ENCODE data around the gene KRT83.
"Not testable (repeated sequence)": the region's sequence is repeated elsewhere in the genome, so short reads cannot be mapped to it uniquely, and the experiment has no call there.

Gene KRT83

DNA sequence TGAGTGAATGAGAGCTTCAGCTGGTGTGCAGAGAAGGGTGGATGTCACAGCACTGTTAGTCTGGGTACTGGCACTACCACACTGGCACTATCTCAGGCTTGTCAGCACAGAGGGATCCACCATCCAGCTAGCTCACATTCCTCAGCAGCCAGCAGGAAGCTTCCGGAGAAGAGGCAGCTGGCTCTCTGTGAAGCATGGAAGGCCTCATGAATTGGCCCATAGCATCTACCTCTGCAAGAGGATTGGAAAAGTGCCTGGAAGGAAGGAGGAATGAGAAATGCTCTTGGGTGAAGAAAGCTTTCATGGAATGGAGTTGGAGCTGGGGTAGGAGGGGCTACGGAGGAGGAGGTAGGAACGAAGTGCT lies 9.9 kb downstream of the KRT83 start:
- no peak for DNase-seq (ENCODE audit: extremely low read depth in 1 of 2, low read depth in 1 of 2)

- DNase-seq (ENCODE audit: extremely low read depth in 1 of 2, low read depth in 1 of 2), result no peak
Observed at GRCh38 chr12:52310622-52311284, 10.4 kb downstream of the KRT83 start.

DNA sequence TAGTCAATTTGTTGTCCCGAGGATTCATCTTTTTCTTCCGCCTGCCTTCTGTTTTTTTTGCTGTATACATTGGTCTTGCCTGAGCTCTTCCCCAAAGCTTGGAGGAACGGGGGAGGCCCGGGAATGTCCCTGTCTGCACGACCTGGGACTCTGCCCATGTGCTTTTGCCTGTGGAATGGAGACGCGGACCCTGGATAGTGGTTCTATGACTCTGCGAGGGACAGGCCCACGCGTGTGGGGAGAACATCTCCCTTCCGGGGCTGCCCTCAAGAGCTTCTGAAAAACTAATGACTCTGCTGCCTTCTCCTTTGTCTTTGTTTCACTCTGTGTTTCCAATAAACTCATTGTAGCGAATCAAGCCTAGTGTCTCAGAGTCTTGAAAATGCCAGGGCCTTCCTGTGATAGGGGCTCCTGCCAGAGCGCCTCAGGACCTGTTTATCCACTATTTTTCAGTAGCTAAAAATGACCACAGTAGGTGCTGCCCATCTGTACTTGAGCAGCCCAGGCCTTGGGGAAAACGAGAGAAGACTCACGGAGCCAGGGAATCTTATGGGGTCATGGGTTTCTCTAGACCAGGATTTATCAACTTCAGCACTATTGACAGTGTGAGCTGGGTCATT lies 12.3 kb downstream of the KRT83 start:
- DNase-seq (ENCODE audit: extremely low read depth in 1 of 2, low read depth in 1 of 2), result no peak

DNA sequence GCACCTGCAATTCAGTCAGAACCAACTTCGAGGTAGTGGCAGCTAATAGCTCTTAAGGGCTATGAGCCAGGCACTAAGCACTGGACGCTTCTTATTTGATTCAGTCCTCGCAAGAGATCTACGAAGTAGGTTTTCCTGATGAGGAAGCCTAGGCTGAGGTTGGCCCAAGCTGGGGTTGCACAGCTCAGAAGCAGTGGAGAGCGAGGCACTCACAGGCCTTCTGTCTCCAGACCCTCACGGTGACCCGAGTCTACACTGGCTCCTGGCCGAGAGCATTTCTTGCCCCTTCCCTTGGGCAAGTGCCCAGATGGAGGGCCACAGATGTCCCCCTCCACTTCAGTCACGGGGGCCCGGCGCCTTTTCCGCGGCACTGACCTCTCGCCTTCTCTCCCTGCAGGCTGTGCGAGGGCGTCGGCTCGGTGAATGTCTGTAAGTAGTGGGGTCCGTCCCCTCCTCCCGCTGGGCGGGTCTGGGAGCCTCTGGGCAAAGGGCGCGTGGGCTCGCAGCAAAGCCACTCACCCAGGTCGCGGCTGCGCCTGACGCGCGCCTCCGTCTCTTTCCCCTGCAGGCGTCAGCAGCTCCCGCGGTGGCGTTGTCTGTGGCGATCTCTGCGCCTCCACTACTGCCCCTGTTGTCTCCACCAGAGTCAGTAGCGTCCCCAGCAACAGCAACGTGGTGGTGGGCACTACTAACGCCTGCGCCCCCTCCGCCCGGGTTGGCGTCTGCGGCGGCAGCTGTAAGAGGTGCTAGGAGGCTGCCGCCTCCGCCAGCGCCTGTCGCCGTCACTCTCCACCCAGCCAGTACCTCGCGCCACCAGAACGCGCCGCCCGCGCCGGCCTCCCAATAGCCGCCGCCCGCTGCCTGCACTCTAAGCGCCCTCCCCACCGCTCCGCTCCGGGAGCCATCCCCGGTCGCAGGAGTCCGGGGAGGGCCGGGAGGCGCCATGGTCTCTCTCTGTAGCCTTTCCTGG lies 13.1 kb downstream of the KRT83 start:
- peak; percentile 18 to 33 for DNase-seq (ENCODE audit: extremely low read depth in 1 of 2, low read depth in 1 of 2)

DNA sequence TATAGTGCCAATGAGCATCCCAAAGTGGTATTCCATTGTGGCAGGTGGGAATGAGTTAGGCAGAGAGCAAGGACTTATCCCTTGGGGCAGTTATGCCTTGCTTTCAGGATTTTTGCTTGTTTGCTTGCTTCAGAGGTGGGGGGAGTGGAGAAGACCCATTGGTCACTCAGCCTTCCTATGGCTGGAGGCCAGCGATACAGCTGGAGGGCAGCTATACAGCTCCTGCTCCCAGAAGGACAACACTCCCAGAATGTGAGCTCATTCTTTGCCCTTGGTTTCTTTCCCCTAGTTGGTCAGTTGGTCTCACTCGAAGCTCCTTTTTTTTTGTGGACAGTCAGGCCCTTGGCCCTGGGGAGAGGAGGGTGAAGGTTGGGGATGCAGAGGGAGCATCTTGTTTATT lies 14.5 kb downstream of the KRT83 start:
- no peak for DNase-seq (ENCODE audit: extremely low read depth in 1 of 2, low read depth in 1 of 2)

- no peak for DNase-seq (ENCODE audit: extremely low read depth in 1 of 2, low read depth in 1 of 2)
Observed at GRCh38 chr12:52305921-52306705, 15.1 kb downstream of the KRT83 start.

- DNase-seq (ENCODE audit: extremely low read depth in 1 of 2, low read depth in 1 of 2), result peak in 1 of 2 donors; percentile 11
Observed at GRCh38 chr12:52304941-52305411, 16.2 kb downstream of the KRT83 start.

DNA sequence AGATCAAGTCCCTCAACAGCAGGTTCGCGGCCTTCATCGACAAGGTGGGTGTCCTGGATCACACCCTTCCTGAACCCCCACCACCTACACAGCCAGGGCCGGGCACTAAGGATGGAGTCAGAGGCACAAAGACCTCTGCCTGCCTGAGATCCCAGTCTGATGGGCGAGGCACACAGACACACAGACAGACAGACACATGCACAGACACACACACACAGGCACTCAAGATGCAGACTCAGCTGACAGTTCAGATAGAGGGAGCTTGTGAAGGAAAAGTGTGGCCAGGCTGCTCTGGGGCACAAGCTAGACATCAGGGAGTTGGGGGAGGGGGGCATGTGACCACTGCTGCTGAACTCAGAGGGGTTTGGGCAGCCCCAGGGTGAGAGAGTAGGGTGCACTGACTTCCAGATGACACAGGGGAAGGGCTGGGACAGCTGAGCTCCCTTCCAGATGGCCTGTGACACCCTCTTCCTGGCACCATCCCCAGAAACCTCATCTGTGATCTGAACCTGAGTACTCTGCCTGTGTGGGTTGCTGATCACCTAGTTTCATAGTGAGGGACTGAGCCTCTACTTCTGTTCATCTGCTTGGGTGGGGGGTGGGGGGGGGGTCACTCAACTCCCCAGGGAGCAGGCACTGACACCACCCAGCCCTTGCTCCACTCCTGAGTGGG lies 18.8 kb downstream of the KRT83 start:
- not testable (repeated sequence) for DNase-seq (ENCODE audit: extremely low read depth in 1 of 2, low read depth in 1 of 2)

- DNase-seq (ENCODE audit: extremely low read depth in 1 of 2, low read depth in 1 of 2), result not testable (repeated sequence)
Observed at GRCh38 chr12:52301721-52302120, 19.5 kb downstream of the KRT83 start.

DNA sequence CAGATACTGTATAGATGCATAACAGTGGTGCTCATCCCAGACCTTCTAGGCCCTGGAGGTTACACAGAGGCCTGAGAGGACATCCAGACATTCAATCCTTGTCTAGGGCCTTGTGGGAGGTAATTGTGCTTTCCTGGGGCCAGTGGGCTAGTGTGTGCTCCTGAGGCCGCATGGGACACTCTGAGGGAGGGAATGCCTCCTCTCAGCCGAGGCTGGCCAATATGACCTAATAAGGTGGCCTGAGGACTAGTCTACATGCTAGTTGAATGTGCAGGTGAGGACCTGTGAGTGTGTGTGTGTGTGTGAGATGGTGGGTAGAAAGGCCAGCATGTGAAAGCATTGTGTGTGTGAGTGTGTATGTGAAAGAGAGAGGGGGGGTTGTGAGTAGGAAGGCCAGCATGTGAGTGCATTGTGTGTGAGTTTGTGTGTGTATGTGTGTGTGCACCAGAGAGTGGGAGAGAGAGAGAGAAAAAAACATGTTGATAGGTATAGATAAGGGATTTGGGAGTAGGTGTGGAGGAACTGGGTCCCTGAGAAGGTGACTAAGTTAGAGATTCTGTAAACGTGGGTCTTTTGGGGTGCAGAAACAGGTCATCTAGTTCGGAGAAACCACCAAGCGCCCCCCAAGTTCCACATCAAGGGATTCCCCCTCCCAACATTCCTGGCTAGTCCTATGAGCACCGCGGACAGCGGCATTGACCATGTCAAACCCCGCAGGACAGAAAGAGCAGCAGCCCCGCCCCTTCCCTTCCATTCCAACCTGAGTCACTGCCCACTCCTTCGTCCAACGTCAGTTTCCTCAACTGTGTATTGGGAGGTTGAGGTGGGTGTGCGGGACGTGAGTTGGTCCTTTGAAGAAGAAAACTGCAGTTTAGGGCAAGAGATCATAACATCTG lies 20.2 kb downstream of the KRT83 start:
- DNase-seq (ENCODE audit: extremely low read depth in 1 of 2, low read depth in 1 of 2), result no peak

- no peak for DNase-seq (ENCODE audit: extremely low read depth in 1 of 2, low read depth in 1 of 2)
Observed at GRCh38 chr12:52298677-52299190, 22.5 kb downstream of the KRT83 start.

DNA sequence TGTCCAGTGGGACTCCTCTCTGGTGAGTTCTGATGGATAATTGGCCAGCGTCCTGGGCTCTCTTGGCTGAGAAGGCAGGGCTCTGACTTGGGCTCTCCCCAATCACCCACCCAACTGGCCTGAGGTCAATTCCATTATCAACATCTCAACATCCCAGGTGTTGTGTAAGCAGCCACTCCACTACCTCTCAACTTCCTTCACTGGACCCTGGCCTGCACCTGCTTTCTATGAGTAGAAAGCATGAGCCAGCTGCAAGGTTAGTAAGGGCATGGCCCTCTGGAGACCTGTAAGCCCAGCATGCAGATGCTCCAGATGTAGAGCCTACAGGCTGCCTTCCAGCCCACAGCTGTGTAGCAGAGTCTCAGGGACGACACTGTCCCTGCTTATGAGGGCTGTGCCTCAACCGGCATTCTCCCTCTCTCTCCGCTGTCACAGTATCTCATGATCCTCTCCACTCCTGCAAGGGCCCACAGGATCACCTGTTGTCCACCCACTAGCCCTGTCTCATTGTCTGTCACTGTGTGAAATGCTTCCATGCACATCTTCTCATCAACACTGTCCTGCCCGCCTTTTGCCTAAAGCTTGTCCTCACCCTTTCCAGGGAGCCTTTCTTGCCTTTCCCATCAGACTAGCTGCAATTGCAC lies 24.5 kb downstream of the KRT83 start:
- no peak for DNase-seq (ENCODE audit: extremely low read depth in 1 of 2, low read depth in 1 of 2)

DNA sequence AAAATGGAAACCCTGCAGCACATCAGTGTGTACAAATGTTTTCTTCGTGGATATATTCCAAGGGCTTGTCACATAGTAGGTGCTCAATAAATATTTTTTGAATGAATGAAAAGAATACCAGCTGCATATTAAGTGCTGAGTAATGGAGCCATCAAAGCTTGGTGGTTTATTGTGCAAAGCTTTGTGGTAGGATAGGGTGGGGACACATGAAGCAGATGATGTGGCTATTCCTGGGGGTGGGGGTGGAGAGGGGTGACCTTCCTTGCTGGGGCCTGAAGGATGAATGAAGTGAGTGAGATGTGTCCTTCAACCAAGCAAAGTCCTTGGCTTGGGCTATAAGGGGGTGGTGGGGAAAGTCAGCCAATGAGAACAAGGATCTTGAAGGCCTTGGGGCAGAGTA lies 25.5 kb downstream of the KRT83 start:
- DNase-seq (ENCODE audit: extremely low read depth in 1 of 2, low read depth in 1 of 2), result no peak

- DNase-seq (ENCODE audit: extremely low read depth in 1 of 2, low read depth in 1 of 2), result no peak
Observed at GRCh38 chr12:52294803-52295202, 26.4 kb downstream of the KRT83 start.

- no peak for DNase-seq (ENCODE audit: extremely low read depth in 1 of 2, low read depth in 1 of 2)
Observed at GRCh38 chr12:52293926-52294325, 27.3 kb downstream of the KRT83 start.

DNA sequence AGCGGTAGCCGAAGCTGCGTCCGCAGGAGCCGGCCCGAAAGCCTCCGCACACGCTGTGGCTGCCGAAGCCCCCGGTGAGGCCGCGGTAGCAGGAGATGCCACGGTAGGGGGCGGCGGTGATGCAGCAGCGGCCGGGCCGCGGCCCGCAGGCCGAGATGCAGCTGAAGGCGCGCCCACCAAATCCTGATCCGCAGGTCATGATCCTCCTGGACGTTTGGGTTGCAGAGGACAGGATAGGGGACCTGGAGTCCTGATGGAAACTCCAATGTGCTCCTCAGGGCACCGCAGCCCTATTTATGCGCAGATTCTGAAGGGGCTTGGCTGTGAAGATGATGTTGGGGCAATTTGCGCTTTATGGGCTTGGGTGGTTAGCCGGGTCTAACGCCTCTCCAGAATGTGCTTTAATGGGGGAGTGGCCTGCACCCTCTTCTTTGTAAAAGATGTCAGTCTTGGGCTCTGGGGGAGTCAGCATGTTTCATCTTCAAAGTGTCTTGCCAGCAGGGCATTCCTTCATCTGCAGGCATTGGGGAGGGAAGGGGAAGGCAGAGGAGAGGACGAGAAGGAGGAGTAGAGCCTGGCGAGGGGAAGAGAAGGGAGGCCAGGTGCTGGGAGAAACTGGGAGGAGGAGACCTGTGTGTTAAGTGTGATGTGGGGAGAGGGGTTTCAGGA lies 29.8 kb downstream of the KRT83 start, which contains the start of gene KRT81:
TSS of gene KRT81 (minus strand) at position 268 of the 669 bp plus-strand sequence. CDS start at position 199, 69 bp downstream.
- DNase-seq (ENCODE audit: extremely low read depth in 1 of 2, low read depth in 1 of 2), result no peak

DNA sequence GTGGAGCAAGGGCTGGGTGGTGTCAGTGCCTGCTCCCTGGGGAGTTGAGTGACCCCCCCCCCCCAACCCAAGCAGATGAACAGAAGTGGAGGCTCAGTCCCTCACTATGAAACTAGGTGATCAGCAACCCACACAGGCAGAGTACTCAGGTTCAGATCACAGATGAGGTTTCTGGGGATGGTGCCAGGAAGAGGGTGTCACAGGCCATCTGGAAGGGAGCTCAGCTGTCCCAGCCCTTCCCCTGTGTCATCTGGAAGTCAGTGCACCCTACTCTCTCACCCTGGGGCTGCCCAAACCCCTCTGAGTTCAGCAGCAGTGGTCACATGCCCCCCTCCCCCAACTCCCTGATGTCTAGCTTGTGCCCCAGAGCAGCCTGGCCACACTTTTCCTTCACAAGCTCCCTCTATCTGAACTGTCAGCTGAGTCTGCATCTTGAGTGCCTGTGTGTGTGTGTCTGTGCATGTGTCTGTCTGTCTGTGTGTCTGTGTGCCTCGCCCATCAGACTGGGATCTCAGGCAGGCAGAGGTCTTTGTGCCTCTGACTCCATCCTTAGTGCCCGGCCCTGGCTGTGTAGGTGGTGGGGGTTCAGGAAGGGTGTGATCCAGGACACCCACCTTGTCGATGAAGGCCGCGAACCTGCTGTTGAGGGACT lies 30.6 kb downstream of the KRT83 start:
- DNase-seq (ENCODE audit: extremely low read depth in 1 of 2, low read depth in 1 of 2), result not testable (repeated sequence)
